ENCODE measurements around the gene R3HDM2.
"Not testable (repeated sequence)": the region's sequence is repeated elsewhere in the genome, so short reads cannot be mapped to it uniquely, and the experiment has no call there.

Gene R3HDM2

DNA sequence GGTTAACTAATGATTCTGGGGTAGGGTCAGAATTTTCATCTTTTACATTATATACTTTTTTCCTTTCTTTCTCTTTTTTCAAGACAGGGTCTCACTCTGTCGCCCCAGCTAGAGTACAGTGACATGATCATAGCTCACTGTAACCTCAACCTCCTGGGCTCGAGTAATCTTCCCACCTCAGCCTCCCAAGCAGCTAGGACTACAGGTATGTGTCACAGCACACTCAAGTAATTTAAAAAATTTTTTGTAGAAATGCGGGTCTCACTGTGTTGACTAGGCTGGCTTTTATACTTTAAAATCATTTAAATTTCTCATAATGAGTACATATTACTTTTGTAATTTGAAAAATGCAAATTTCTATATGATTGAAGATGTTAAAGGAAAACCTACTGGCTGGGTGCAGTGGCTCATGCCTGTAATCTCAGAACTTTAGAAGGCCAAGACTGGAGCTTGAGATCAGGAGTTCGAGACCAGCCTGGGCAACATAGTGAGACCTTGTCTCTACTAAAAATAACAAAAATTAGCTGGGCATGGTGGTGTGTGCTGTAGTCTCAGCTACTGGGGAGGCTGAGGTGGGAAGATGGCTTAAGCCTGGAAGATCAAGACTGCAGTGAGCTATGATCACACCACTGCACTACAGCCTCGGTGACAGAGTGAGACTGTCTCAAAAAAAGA, 25.7 kb downstream of the R3HDM2 start:
- H3K9me3 ChIP-seq (ENCODE audit: control insufficient read depth in 5 of 5, low read length in 5 of 5): no peaks in the 10 kb centered on the region
- no peaks in the 10 kb centered on the region for H3K27me3 ChIP-seq (ENCODE audit: control insufficient read depth in 5 of 5, insufficient read depth in 4 of 5, low read length in 5 of 5)
- H3K36me3 ChIP-seq (ENCODE audit: control insufficient read depth in 5 of 5, insufficient read depth in 5 of 5, low read length in 5 of 5): no peaks in the 10 kb centered on the region
- H3K27ac ChIP-seq (ENCODE audit: low read depth, low read length): no peak overlapping the region
- H3K4me1 ChIP-seq (ENCODE audit: control insufficient read depth in 5 of 5, insufficient read depth in 5 of 5, low read length in 5 of 5): peaks cover 0 to 2% (median 0%) of the 10 kb centered on the region in 5 donors
- no peak overlapping the region for H3K9ac ChIP-seq (ENCODE audit: low read length in 5 of 5)
- H3K4me3 ChIP-seq (ENCODE audit: low read depth in 1 of 5, low read length in 5 of 5): no peak overlapping the region

DNA sequence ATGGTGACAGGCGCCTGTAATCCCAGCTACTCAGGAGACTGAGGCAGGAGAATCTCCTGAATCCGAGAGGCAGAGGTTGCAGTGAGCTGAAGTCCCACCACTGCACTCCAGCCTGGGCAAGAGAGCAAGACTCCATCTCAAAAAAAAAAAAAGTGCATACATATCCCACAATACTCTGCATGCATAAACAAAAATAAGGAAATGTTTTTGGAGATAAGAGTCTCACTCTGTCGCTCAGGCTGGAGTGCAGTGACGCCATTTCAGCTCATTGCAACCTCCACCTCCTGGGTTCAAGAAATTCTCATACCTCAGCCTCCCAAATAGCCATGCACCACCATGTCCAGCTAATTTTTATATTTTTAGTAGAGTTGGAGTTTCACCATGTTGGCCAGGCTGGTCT, 28.7 kb downstream of the R3HDM2 start:
- H3K4me3 ChIP-seq (ENCODE audit: low read depth in 1 of 5, low read length in 5 of 5): not testable (repeated sequence)

DNA sequence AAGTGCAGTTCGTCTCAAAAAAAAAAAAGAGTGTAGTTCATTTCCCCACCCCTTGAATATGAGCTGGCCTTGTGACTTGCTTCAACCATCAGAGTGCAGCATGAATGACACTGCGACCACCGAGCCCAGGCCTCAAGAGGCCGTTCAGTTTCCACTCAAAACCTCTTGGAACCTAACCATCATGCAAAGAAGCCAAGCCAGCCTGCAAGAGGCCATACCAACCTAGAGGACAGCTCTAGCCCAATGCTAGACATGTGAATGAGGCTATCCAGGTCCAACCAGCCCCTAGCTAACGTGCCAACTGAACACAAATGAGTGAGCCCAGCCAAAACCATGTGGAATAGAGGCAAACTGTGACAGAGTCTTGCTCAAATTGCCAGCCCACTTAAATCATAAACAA, 29.7 kb downstream of the R3HDM2 start:
- Histone ChIP-seq H3K4me1 (ENCODE audit: control insufficient read depth in 5 of 5, insufficient read depth in 5 of 5, low read length in 5 of 5) (peaks cover 0 to 2% (median 0%) of the 10 kb centered on the region in 5 donors), H3K36me3 (ENCODE audit: control insufficient read depth in 5 of 5, insufficient read depth in 5 of 5, low read length in 5 of 5) (no peaks in the 10 kb centered on the region), H3K9ac (ENCODE audit: low read length in 5 of 5) (no peak overlapping the region), H3K27ac (ENCODE audit: low read depth, low read length) (no peak overlapping the region), H3K27me3 (ENCODE audit: control insufficient read depth in 5 of 5, insufficient read depth in 4 of 5, low read length in 5 of 5) (no peaks in the 10 kb centered on the region), H3K4me3 (ENCODE audit: low read depth in 1 of 5, low read length in 5 of 5) (no peak overlapping the region), H3K9me3 (ENCODE audit: control insufficient read depth in 5 of 5, low read length in 5 of 5) (no peaks in the 10 kb centered on the region)

More for the DNA sequence above, 28.7 kb downstream of the R3HDM2 start:
- H3K36me3 ChIP-seq (ENCODE audit: control insufficient read depth in 5 of 5, insufficient read depth in 5 of 5, low read length in 5 of 5); H3K27me3 ChIP-seq (ENCODE audit: control insufficient read depth in 5 of 5, insufficient read depth in 4 of 5, low read length in 5 of 5); H3K27ac ChIP-seq (ENCODE audit: low read depth, low read length); H3K9me3 ChIP-seq (ENCODE audit: control insufficient read depth in 5 of 5, low read length in 5 of 5); H3K9ac ChIP-seq (ENCODE audit: low read length in 5 of 5); H3K4me1 ChIP-seq (ENCODE audit: control insufficient read depth in 5 of 5, insufficient read depth in 5 of 5, low read length in 5 of 5): not testable (repeated sequence)

DNA sequence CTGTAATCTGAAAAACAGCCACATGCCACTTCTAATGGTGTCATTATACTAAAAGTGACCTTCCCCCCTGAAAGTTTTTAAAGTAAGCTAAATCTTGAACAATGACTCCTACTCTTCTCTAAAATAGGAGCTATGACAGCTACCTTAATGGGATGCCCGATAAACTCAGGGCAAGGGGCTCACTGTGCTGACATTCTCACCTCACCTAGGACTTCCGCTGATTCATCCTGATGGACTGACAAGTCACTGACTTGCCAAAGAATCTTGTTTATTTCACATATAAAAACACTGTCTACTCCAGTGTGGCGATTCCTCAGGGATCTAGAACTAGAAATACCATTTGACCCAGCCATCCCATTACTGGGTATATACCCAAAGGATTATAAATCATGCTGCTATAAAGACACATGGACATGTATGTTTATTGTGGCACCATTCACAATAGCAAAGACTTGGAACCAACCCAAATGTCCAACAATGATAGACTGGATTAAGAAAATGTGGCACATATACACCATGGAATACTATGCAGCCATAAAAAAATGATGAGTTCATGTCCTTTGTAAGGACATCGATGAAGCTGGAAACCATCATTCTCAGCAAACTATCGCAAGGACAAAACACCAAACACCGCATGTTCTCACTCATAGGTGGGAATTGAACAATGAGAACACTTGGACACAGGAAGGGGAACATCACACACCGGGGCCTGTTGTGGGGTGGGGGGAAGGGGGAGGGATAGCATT, 31.0 kb downstream of the R3HDM2 start:
- H3K27me3 ChIP-seq (ENCODE audit: control insufficient read depth in 5 of 5, insufficient read depth in 4 of 5, low read length in 5 of 5); H3K36me3 ChIP-seq (ENCODE audit: control insufficient read depth in 5 of 5, insufficient read depth in 5 of 5, low read length in 5 of 5); H3K27ac ChIP-seq (ENCODE audit: low read depth, low read length); H3K4me1 ChIP-seq (ENCODE audit: control insufficient read depth in 5 of 5, insufficient read depth in 5 of 5, low read length in 5 of 5); H3K9me3 ChIP-seq (ENCODE audit: control insufficient read depth in 5 of 5, low read length in 5 of 5); H3K4me3 ChIP-seq (ENCODE audit: low read depth in 1 of 5, low read length in 5 of 5); H3K9ac ChIP-seq (ENCODE audit: low read length in 5 of 5): not testable (repeated sequence)

DNA sequence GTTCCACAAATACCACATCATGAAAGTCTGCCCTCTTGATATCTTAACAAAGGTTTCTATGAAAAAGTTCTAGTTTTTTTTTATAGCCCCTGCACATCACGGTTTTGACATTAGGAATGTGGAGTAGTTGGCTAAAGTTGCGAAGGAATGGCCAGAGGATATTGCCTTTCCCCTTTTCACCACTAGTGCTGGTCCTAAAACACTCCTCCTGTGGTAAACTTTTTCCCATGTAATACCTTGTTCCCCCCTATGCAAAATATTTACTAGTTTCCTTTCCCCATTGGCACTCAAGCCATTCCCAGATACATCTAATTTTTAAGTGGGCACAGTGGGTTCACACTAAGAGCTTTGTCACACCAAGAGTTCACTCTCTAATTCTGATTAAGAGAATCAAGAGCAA, 33.4 kb downstream of the R3HDM2 start:
- Histone ChIP-seq H3K4me1 (ENCODE audit: control insufficient read depth in 5 of 5, insufficient read depth in 5 of 5, low read length in 5 of 5) (peaks cover 0 to 2% (median 0%) of the 10 kb centered on the region in 5 donors), H3K9ac (ENCODE audit: low read length in 5 of 5) (no peak overlapping the region), H3K4me3 (ENCODE audit: low read depth in 1 of 5, low read length in 5 of 5) (no peak overlapping the region), H3K36me3 (ENCODE audit: control insufficient read depth in 5 of 5, insufficient read depth in 5 of 5, low read length in 5 of 5) (peaks cover 3 to 23% (median 8%) of the 10 kb centered on the region in 5 donors), H3K27me3 (ENCODE audit: control insufficient read depth in 5 of 5, insufficient read depth in 4 of 5, low read length in 5 of 5) (no peaks in the 10 kb centered on the region), H3K27ac (ENCODE audit: low read depth, low read length) (no peak overlapping the region), H3K9me3 (ENCODE audit: control insufficient read depth in 5 of 5, low read length in 5 of 5) (no peaks in the 10 kb centered on the region)

DNA sequence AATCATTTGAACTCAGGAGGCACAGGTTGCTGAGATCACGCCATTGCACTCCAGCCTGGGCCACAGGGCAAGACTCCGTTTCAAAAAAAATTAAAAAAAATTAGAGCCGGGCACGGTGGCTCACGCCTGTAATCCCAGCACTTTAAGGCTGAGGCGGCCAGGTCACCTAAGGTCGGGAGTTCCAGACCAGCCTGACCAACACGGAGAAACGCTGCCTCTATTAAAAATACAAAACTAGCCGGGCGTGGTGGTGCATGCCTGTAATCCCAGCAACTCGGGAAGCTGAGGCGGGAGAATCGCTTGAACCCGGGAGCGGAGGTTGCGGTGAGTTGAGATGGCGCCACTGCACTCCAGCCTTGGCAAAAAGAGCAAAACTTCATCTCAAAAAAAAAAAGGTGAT, 35.7 kb downstream of the R3HDM2 start:
- Histone ChIP-seq H3K36me3 (ENCODE audit: control insufficient read depth in 5 of 5, insufficient read depth in 5 of 5, low read length in 5 of 5) (peaks cover 3 to 33% (median 12%) of the 10 kb centered on the region in 5 donors), H3K27ac (ENCODE audit: low read depth, low read length) (no peak overlapping the region), H3K9ac (ENCODE audit: low read length in 5 of 5) (no peak overlapping the region), H3K4me3 (ENCODE audit: low read depth in 1 of 5, low read length in 5 of 5) (no peak overlapping the region), H3K9me3 (ENCODE audit: control insufficient read depth in 5 of 5, low read length in 5 of 5) (no peaks in the 10 kb centered on the region), H3K4me1 (ENCODE audit: control insufficient read depth in 5 of 5, insufficient read depth in 5 of 5, low read length in 5 of 5) (no peaks in the 10 kb centered on the region), H3K27me3 (ENCODE audit: control insufficient read depth in 5 of 5, insufficient read depth in 4 of 5, low read length in 5 of 5) (no peaks in the 10 kb centered on the region)

DNA sequence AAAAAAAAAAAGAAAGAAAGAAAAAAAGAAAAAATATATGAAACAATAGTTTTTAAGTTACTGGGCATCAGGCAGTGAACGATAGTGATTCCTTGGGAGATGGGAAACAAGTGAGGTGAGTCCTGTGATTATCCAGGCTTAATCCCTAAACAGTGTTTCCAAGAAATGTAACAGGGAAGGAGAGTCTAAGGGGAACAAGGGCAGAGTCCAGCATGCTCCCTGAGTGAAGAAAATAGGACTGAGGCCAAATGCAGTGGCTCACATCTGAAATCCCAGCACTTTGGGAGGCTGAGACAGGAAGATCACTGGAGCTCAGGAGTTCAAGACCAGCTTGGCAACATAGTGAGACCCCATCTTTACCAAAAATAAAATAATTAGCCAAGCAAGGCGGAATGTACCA, 40.7 kb downstream of the R3HDM2 start:
- Histone ChIP-seq H3K27ac (ENCODE audit: low read depth, low read length) (no peak overlapping the region), H3K9ac (ENCODE audit: low read length in 5 of 5) (no peak overlapping the region), H3K27me3 (ENCODE audit: control insufficient read depth in 5 of 5, insufficient read depth in 4 of 5, low read length in 5 of 5) (no peaks in the 10 kb centered on the region)

DNA sequence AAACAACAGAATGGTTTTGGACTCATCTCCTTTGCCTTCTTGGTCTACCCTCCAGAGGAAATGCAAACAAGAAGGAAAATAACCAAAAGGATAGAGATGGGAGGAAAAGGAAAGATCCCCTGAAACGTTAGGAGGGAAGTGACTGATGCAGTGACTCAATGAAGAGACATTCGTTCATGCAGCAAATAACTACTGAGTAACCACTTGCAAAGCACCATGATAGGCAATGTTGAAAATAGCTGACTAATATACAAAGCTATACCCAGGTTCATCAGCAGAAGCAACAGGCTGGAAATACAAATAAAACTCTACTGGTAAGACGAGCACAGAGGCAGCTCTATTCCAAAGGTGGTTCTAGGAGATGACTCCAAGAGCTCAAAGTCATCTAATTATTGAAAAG, 41.8 kb downstream of the R3HDM2 start:
- H3K4me1 ChIP-seq (ENCODE audit: control insufficient read depth in 5 of 5, insufficient read depth in 5 of 5, low read length in 5 of 5): no peaks in the 10 kb centered on the region
- H3K9ac ChIP-seq (ENCODE audit: low read length in 5 of 5): no peak overlapping the region
- H3K36me3 ChIP-seq (ENCODE audit: control insufficient read depth in 5 of 5, insufficient read depth in 5 of 5, low read length in 5 of 5): peaks cover 0 to 21% (median 6%) of the 10 kb centered on the region in 5 donors
- no peak overlapping the region for H3K4me3 ChIP-seq (ENCODE audit: low read depth in 1 of 5, low read length in 5 of 5)
- no peaks in the 10 kb centered on the region for H3K27me3 ChIP-seq (ENCODE audit: control insufficient read depth in 5 of 5, insufficient read depth in 4 of 5, low read length in 5 of 5)
- H3K9me3 ChIP-seq (ENCODE audit: control insufficient read depth in 5 of 5, low read length in 5 of 5): no peaks in the 10 kb centered on the region
- H3K27ac ChIP-seq (ENCODE audit: low read depth, low read length): no peak overlapping the region

More for the DNA sequence above, 40.7 kb downstream of the R3HDM2 start:
- Histone ChIP-seq H3K4me1 (ENCODE audit: control insufficient read depth in 5 of 5, insufficient read depth in 5 of 5, low read length in 5 of 5) (no peaks in the 10 kb centered on the region), H3K4me3 (ENCODE audit: low read depth in 1 of 5, low read length in 5 of 5) (no peak overlapping the region), H3K36me3 (ENCODE audit: control insufficient read depth in 5 of 5, insufficient read depth in 5 of 5, low read length in 5 of 5) (peaks cover 0 to 31% (median 12%) of the 10 kb centered on the region in 5 donors), H3K9me3 (ENCODE audit: control insufficient read depth in 5 of 5, low read length in 5 of 5) (no peaks in the 10 kb centered on the region)

DNA sequence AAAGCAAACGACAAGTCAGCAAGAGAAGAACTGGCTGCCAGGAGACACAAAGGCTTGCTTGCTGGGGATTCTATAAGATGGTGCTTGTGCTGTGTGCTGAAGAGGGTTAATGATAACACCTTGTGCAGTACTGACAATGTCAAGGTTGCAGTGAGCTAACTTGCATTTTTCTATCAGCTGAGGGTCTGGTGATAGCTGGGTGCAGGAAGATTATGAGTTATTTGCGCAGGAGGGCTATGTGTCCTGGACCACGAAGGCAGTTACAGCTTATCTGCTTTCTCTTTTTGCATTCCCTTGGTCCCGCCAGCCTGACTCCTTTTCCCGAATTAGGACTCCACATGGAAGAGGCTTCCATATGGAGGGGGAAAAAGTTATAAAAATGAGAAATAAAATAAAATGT, 42.4 kb downstream of the R3HDM2 start:
- Histone ChIP-seq H3K4me3 (ENCODE audit: low read depth in 1 of 5, low read length in 5 of 5) (no peak overlapping the region), H3K9me3 (ENCODE audit: control insufficient read depth in 5 of 5, low read length in 5 of 5) (no peaks in the 10 kb centered on the region), H3K9ac (ENCODE audit: low read length in 5 of 5) (no peak overlapping the region), H3K27ac (ENCODE audit: low read depth, low read length) (no peak overlapping the region), H3K4me1 (ENCODE audit: control insufficient read depth in 5 of 5, insufficient read depth in 5 of 5, low read length in 5 of 5) (no peaks in the 10 kb centered on the region), H3K36me3 (ENCODE audit: control insufficient read depth in 5 of 5, insufficient read depth in 5 of 5, low read length in 5 of 5) (peaks cover 0 to 17% (median 6%) of the 10 kb centered on the region in 5 donors), H3K27me3 (ENCODE audit: control insufficient read depth in 5 of 5, insufficient read depth in 4 of 5, low read length in 5 of 5) (no peaks in the 10 kb centered on the region)

DNA sequence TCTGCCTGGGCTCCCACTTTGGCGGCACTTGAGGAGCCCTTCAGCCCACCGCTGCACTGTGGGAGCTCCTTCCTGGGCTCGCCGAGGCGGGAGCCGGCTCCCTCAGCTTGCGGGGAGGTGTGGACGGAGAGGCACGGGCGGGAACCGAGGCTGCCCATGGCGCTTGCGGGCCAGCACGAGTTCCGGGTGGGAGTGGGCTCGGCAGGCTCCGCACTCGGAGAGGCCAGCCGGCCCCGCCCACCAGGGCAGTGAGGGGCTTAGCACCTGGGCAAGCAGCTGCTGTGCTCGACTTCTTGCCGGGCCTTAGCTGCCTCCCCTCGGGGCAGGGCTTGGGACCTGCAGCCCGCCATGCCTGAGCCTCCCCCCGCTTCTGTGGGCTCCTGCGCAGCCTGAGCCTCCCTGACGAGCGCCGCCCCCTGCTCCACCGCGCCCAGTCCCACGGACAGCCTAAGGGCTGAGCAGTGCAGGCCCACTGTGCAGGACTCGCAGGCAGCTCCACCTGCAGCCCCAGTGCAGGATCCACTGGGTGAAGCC, 44.6 kb downstream of the R3HDM2 start:
- Histone ChIP-seq H3K4me3 (ENCODE audit: low read depth in 1 of 5, low read length in 5 of 5) (no peak overlapping the region), H3K27me3 (ENCODE audit: control insufficient read depth in 5 of 5, insufficient read depth in 4 of 5, low read length in 5 of 5) (no peaks in the 10 kb centered on the region), H3K36me3 (ENCODE audit: control insufficient read depth in 5 of 5, insufficient read depth in 5 of 5, low read length in 5 of 5) (peaks cover 0 to 11% (median 2%) of the 10 kb centered on the region in 5 donors)

More for the DNA sequence above, 44.6 kb downstream of the R3HDM2 start:
- Histone ChIP-seq H3K9me3 (ENCODE audit: control insufficient read depth in 5 of 5, low read length in 5 of 5) (no peaks in the 10 kb centered on the region), H3K27ac (ENCODE audit: low read depth, low read length) (no peak overlapping the region), H3K4me1 (ENCODE audit: control insufficient read depth in 5 of 5, insufficient read depth in 5 of 5, low read length in 5 of 5) (no peaks in the 10 kb centered on the region), H3K9ac (ENCODE audit: low read length in 5 of 5) (no peak overlapping the region)

Measured in subcutaneous abdominal adipose tissue (tissue), 5 donors.